B cell (primary cell): ENCODE results near the gene FAM25A.

ENCODE experiments used
- CTCF ChIP-seq: fragments of 200-600 bp; IDR thresholded peaks from one replicate; pipeline ENCODE4 v1.8.0; 2022; ENCODE audit warnings: antibody characterized with exemption, mild to moderate bottlenecking
- EZH2 ChIP-seq: IDR thresholded peaks from 2 replicates; pipeline ENCODE4 v1.6.1; 2012; ENCODE audit warnings: borderline replicate concordance, low read depth, mild to moderate bottlenecking, moderate library complexity, low read length; ENCODE audit not compliant: insufficient read depth, poor library complexity, severe bottlenecking

GRCh38 chr10:87038286-87038717 lies 18.2 kb downstream of the FAM25A start:
- TF ChIP-seq CTCF (no peak), EZH2 (no peak)
